HT-29 (cell line): ENCODE results near the gene TPR. TPM values are rescaled to one million over a fixed set of nuclear protein-coding genes. Genes with fewer than 3 reads are reported as not detected.
A peak's percentile ranks its signal among the peaks of the same experiment; 100 is the strongest.
"Not testable (repeated sequence)": the region's sequence is repeated elsewhere in the genome, so short reads cannot be mapped to it uniquely, and the experiment has no call there.

ENCODE experiments used
- DNase-seq: peaks from one replicate; pipeline ENCODE4 v3.0.0-alpha.2; 2015; ENCODE audit warnings: low spot score
- total RNA-seq: library from RNA; depleted of rRNA; stranded (reverse); fragments of >200 nt; shearing (Covaris generic); gene quantifications from 2 replicates; pipeline ENCODE4 v1.2.3, GENCODE V29; 2014; rRNA removed

TPR gene
- total RNA-seq: 55.4 and 56.6 TPM in 2 replicates

DNA sequence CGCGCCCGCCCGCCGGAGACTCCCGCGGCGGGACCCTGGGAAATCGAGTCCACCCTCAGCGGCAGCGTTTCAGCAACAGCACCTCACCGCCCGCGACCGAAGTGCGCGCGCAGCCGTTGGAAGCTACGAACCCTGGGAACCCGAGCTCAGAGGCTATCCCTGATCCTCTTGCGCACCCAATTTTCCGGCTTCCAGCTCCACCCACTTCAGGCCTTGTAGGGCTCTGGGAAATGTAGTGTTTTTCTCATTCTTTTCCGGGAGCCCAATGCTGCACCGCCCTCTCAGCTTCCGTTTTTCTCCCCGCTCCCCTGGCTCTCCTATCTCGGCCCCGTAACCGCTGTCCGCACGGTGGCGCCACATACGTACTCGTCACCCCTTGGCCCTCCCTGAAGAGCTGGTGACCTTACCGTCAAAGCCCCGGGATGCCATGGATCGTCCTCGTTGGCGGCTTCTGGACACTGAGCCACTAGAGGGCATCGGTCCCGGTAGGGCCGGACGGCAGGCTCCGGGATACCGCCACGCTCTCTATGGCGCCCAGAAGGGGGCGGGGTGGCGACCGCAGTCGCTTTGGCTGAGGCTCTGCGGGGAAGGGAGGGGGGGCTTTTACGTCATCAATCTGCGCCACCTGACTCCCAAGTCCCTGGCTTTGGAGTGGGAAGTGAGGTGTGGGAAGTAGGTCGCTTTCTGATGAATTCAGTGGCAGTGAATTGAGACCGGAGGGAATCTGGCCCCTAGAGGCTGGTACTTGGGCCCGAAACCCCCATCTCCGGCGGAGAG is at the start of gene TPR, which contains the start of gene ODR4:
Gene TPR (minus strand): TSS at position 102 of the 777 bp plus-strand sequence. CDS start 225 bp downstream, outside the sequence.
Gene ODR4 (plus strand): TSS at position 687 of the 777 bp plus-strand sequence. CDS start 3,948 bp downstream, outside the sequence.
- DNase-seq: peak; percentile 99

DNA sequence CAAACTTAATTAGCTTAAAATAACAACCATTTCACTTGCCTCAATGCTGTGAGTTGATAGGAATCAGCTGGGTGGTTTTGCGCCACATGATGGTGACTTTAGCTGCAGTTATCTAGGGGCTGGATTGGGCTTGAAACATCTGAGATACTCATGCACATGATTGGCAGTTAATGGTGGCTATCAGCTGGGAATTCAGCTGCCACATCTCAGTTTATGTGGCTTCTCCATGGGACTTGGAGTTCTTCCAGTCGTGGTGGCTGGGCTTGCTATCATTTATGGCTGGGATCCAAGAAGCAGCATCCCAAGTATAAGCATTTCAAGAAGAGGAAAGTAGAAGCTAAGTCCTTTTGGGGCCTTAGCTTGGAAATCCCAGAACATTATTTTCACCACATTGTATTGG is 49.5 kb upstream of the TPR start:
- no peak for DNase-seq

DNA sequence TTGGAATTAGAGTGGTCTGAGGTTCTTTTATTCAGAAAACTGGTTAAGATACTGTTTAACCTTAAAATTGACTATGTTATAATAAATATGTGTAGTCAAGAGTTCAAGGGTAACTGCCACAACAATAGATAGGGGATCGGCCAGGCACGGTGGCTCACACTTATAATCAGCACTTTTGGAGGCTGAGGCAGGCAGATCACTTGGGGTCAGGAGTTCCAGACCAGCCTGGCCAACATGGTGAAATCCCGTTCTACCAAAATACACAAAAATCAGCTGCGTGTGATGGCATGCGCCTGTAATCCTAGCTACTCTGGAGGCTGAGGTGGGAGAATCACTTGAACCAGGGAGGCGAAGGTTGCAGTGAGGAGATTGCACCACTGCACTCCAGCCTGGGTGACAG is 46.4 kb upstream of the TPR start:
- no peak for DNase-seq

DNA sequence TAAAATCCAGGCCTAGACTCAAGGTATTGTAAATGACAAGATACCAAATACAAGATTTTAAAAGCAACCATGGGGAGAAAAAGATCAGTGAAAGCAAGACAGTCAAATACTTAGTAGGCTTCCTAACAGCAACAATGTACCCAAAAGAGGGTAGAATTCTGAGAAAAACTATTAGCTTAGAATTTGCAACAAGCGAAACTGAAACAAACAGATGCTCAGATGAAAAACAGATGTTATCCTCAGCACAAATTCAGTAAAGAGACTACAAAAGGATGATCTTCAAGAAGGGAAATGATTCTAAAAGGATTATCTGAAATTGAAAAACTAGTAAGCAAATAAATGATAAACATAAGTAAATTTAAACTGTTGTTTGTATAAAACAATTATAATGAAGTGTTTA is 45.9 kb upstream of the TPR start:
- no peak for DNase-seq

DNA sequence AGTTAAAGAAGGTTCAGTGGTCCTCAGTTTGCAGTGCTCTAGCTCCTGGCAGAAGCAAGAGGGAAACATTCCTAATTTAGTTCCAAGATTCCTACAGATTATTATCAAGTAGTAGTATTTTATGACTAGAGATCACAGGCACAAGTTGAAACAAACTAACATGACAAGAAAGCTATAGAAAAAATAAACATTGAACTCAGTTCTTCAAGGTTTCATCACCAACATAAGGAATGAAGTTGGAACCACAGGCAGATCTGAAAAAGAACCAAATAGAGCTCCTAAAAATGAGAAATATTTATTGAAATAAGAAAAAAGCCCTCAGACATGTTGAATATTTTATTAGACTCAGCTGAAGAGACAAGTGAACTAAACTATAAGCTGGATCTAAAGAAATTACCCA is 45.3 kb upstream of the TPR start:
- DNase-seq: no peak

DNA sequence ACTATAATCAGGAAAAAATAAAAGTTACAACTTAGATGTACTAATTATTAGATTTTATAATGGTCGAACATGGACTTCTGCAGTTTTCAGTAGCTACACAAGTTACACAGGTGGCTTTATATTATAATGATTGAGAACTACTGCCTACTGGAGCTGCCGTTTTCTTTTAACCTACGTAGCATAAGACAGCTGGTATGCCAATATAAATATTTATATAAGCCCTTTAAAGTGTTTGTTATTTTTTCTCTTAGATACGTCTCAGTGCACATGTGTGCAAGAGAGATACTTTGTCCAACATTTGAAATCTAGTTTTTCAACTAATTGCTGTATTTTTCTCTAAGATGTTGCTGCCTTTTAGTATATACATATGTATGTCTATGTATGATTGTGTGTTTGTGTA is 43.5 kb upstream of the TPR start:
- DNase-seq: no peak

DNA sequence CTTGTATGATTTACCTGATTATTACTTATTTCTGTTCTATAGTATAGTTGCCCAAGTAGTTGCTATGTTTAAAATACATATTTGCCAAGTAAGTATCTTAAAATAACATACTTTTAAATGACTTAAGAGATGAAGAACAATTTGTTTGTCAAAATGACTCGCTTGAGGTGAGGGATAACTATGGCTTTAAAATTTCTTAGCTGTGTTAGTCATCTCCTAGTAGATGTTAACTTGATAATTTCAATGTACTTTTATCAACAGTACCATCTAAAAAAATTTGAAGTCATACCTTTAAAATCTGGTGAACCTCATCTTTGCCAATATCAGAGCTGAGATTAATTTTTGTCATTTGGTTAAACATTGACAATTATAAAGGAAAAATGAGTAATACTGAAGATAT is 38.3 kb upstream of the TPR start:
- no peak for DNase-seq

GRCh38 chr1:186409091-186409490 is 34.0 kb upstream of the TPR start:
- DNase-seq: no peak

- peak; percentile 64 for DNase-seq
These were observed 29.5 kb upstream of the TPR start for GRCh38 chr1:186404454-186405051.

- no peak for DNase-seq
These were observed 28.6 kb upstream of the TPR start for GRCh38 chr1:186403632-186404031.

DNA sequence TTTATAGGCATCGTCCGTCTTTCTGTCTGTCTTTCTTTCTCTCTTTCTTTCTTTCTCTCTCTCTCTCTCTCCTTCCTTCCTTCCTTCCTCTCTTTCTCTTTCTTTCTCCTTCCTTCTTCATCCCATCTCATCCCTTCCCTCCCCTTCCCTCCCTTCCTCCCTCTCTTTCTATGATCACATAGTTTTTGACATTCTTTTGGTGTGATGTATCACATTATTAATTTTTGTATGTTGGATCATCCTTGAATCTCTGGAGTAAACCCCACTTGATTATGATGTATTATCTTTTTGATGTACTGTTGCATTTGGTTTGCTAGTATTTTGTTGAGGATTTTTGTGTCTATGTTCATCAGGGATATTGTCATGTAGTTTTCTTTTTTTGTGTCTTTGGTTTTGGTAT is 26.4 kb upstream of the TPR start:
- DNase-seq: not testable (repeated sequence)

DNA sequence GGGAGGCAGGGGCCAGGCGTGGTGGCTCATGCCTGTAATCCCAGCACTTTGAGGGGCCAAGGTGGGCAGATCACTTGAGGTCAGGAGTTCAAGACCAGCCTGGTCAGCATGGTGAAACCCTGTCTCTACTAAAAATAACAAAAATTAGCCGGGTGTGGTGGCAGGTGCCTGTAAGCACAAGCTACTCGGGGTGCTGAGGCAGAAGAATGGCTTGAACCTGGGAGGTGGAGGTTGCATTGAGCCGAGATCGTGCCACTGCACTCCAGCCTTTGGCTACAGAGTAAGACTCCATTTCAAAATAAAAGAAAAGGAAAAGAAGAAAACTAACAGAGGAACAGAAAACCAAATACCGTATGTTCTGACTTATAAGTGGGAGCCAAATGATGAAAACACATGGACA is 17.7 kb upstream of the TPR start:
- DNase-seq: not testable (repeated sequence)

- no peak for DNase-seq
These were observed 16.8 kb upstream of the TPR start for GRCh38 chr1:186391841-186392240.

DNA sequence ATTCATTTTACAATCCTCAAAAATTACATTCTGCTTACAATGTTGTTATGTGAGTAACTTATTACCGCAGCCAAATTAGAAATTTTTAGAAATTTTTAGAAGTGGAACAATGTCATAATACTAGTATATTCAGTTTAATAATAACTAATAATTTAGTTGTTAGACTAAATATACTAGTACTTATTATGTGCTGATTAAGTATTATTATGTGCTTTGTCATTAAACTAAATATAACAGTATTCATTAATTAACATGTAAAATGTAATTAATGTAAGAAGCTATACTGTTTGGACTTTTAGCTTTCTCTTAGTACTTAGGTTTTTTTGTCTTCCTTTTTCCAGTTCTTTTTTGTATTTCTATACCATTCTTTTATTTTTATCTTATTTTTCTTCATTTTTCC is 15.9 kb upstream of the TPR start:
- no peak for DNase-seq

GRCh38 chr1:186386725-186387383 is 11.8 kb upstream of the TPR start:
- no peak for DNase-seq

DNA sequence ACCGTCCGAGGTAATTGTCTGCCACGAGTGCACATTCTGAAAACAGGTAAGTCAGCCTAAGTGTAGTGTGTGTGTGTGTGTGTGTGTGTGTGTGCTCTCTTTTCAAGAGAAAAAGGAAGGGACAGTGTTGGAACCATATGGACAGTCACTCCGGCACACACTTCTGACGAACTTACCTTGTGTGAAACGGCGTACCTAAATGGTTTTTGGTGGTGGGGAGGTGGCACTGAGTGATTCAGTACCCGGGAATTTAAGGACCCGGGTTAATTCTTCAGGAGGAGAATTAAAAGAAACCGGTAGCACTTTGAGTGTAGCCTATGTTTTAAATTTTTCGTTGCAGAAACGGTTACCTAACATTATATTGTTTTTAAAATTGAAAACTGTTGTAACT is 871 bp upstream of the TPR start:
- DNase-seq: no peak

- DNase-seq: peak; percentile 68
These were observed 526 bp downstream of the TPR start for GRCh38 chr1:186374303-186375151.

- not testable (repeated sequence) for DNase-seq
These were observed 27.0 kb downstream of the TPR start for GRCh38 chr1:186347837-186348691.

GRCh38 chr1:186340772-186341171 is 34.3 kb downstream of the TPR start:
- DNase-seq: no peak

DNA sequence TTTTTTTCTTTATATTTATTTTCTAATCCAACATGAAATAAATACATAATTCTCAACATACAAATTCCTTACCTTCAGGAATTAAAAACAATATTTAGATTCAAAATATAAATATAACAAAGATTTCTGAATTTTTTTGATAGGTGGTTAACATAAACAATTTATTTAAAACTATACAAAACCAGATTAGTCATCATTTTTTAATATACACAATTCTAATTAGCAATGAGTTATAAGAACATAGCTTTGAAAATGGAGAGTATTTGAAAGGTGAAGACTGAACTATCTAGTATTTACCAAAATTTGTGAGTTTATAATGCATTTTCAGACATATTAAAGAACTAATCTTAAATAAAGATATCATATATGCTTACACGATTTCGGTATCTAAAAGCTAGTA is 37.5 kb downstream of the TPR start:
- DNase-seq: no peak

DNA sequence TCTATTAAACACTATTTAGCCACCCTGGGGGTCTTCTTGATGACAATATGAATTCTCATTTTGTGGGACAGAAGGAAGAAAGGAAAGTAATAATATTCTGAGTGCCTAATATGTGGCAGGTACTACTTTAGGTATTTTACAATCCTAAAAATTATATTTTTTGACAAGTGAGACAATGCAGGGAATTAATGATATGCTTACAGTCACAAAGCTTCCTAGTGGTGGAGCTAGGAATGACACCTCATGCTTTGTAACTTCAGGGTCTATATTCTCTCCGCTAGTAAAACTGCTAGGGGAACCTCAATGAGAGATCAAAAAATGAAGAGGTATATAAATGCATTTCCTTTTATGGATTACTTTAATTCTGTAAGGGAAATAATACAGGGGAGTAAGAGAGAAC is 44.3 kb downstream of the TPR start:
- DNase-seq: no peak
